SK-N-SH treated with all-trans-retinoic acid at 6 μM for 48 hours (cell line): ENCODE measurements around the gene EFCAB5.
A peak's percentile ranks its signal among the peaks of the same experiment; 100 is the strongest.

Experiments
- ATAC-seq: fragments of 200-7000 bp; cut with Tn5 transposase; 3 replicates; pipeline ENCODE4 v1.9.1; 2020; ENCODE audit warnings: mild to moderate bottlenecking, moderate library complexity
- ARNTL ChIP-seq: fragments of 450-650 bp; formaldehyde crosslinking; IDR thresholded peaks from 2 replicates; pipeline ENCODE4 v1.5.0; 2020; ENCODE audit warnings: low read depth, mild to moderate bottlenecking, moderate library complexity, borderline replicate concordance
- BACH2 ChIP-seq: fragments of 250-450 bp; sonication (Bioruptor Pico); IDR thresholded peaks from 2 replicates; pipeline ENCODE4 v1.9.0; 2021; ENCODE audit warnings: mild to moderate bottlenecking, borderline replicate concordance
- CSDC2 ChIP-seq: fragments of 250-450 bp; sonication (Bioruptor Pico); IDR thresholded peaks from 2 replicates; pipeline ENCODE4 v1.5.0; 2020; ENCODE audit warnings: mild to moderate bottlenecking, moderate library complexity
- ESRRG ChIP-seq: fragments of 250-450 bp; sonication (Bioruptor Pico); IDR thresholded peaks from 2 replicates; pipeline ENCODE4 v1.6.1; 2021; ENCODE audit warnings: mild to moderate bottlenecking
- GLIS3 ChIP-seq: fragments of 250-450 bp; sonication (Bioruptor Pico); IDR thresholded peaks from 2 replicates; pipeline ENCODE4 v1.5.0; 2020; ENCODE audit warnings: mild to moderate bottlenecking, moderate library complexity
- ISL1 ChIP-seq: fragments of 250-450 bp; sonication (Bioruptor Pico); IDR thresholded peaks from 2 replicates; pipeline ENCODE4 v2.1.2; 2022; ENCODE audit warnings: mild to moderate bottlenecking, moderate library complexity
- OSR1 ChIP-seq: fragments of 250-450 bp; sonication (Bioruptor Pico); IDR thresholded peaks from 2 replicates; pipeline ENCODE4 v1.8.0; 2022; ENCODE audit warnings: moderate library complexity, mild to moderate bottlenecking, inconsistent platforms
- PPARA ChIP-seq: fragments of 250-450 bp; sonication (Bioruptor Pico); IDR thresholded peaks from 2 replicates; pipeline ENCODE4 v1.5.0; 2020; ENCODE audit warnings: mild to moderate bottlenecking, borderline replicate concordance
- RARB ChIP-seq: fragments of 250-450 bp; sonication (Bioruptor Pico); IDR thresholded peaks from 2 replicates; pipeline ENCODE4 v1.8.0; 2021; ENCODE audit warnings: mild to moderate bottlenecking, moderate library complexity
- SNAI2 ChIP-seq: fragments of 250-450 bp; sonication (Bioruptor Pico); IDR thresholded peaks from 2 replicates; pipeline ENCODE4 v1.5.0; 2020; ENCODE audit warnings: mild to moderate bottlenecking, moderate library complexity
- TCF4 ChIP-seq: fragments of 250-450 bp; sonication (Bioruptor Pico); IDR thresholded peaks from 2 replicates; pipeline ENCODE4 v1.8.0; 2021; ENCODE audit warnings: mild to moderate bottlenecking, moderate library complexity, borderline replicate concordance
- TOX ChIP-seq: fragments of 250-450 bp; sonication (Bioruptor Pico); IDR thresholded peaks from 2 replicates; pipeline ENCODE4 v1.8.0; 2021; ENCODE audit warnings: mild to moderate bottlenecking, moderate library complexity, borderline replicate concordance
- ZC3H10 ChIP-seq: fragments of 250-450 bp; sonication (Bioruptor Pico); IDR thresholded peaks from 2 replicates; pipeline ENCODE4 v1.5.1; 2021; ENCODE audit warnings: mild to moderate bottlenecking, moderate library complexity
- ZFP3 ChIP-seq: fragments of 250-450 bp; sonication (Bioruptor Pico); IDR thresholded peaks from 2 replicates; pipeline ENCODE4 v1.5.0; 2020; ENCODE audit warnings: mild to moderate bottlenecking, moderate library complexity
- ZFP30 ChIP-seq: fragments of 450-650 bp; formaldehyde crosslinking; IDR thresholded peaks from 2 replicates; pipeline ENCODE4 v1.5.0; 2022; ENCODE audit warnings: mild to moderate bottlenecking, moderate library complexity
- ZNF565 ChIP-seq: fragments of 450-650 bp; formaldehyde crosslinking; conservative IDR thresholded peaks from 2 replicates; pipeline ENCODE4 v1.5.0; 2020; ENCODE audit warnings: low read depth, mild to moderate bottlenecking, moderate library complexity
- ZNF70 ChIP-seq: fragments of 450-650 bp; formaldehyde crosslinking; IDR thresholded peaks from 2 replicates; pipeline ENCODE4 v1.5.0; 2020; ENCODE audit warnings: mild to moderate bottlenecking, moderate library complexity
- ZNF8 ChIP-seq: fragments of 450-650 bp; formaldehyde crosslinking; IDR thresholded peaks from 2 replicates; pipeline ENCODE4 v1.5.0; 2020; ENCODE audit warnings: mild to moderate bottlenecking, moderate library complexity
- TF ChIP-seq, protein P1 (sequence below): fragments of 250-450 bp; sonication (Bioruptor Pico); IDR thresholded peaks from 2 replicates; pipeline ENCODE4 v1.5.1; 2021; ENCODE audit warnings: mild to moderate bottlenecking, moderate library complexity
- TF ChIP-seq, protein P2 (sequence below): fragments of 250-450 bp; sonication (Bioruptor Pico); IDR thresholded peaks from 2 replicates; pipeline ENCODE4 v1.5.1; 2020; ENCODE audit warnings: low read depth, mild to moderate bottlenecking, moderate library complexity
- TF ChIP-seq, protein P3 (sequence below): fragments of 250-450 bp; sonication (Bioruptor Pico); IDR thresholded peaks from 2 replicates; pipeline ENCODE4 v1.5.0; 2020; ENCODE audit warnings: mild to moderate bottlenecking, moderate library complexity
- TF ChIP-seq, protein P4 (sequence below): fragments of 250-450 bp; sonication (Bioruptor Pico); IDR thresholded peaks from 2 replicates; pipeline ENCODE4 v1.8.0; 2020; ENCODE audit warnings: mild to moderate bottlenecking, moderate library complexity, borderline replicate concordance

EFCAB5 gene

DNA sequence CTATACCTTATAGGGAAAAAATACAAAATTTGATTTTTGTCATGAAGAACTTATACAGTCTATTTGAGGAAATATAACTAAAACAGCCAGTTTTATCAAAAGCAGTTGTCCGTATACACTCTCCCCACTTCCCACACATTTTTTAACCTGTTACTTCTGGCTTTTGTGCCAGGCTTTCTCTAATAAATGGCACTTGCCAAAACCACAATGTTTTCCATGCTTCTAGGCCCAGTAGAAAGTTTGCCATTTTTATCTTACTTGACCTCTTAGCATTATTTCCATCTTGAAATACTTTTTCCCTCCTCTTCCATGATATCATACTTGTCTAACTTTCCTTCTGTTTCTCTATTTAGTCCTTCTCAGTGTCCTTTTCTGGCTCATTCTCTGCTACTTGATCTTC, 38.8 kb downstream of the EFCAB5 start:
- no peak for ATAC-seq
- TF ChIP-seq, protein P1, sequence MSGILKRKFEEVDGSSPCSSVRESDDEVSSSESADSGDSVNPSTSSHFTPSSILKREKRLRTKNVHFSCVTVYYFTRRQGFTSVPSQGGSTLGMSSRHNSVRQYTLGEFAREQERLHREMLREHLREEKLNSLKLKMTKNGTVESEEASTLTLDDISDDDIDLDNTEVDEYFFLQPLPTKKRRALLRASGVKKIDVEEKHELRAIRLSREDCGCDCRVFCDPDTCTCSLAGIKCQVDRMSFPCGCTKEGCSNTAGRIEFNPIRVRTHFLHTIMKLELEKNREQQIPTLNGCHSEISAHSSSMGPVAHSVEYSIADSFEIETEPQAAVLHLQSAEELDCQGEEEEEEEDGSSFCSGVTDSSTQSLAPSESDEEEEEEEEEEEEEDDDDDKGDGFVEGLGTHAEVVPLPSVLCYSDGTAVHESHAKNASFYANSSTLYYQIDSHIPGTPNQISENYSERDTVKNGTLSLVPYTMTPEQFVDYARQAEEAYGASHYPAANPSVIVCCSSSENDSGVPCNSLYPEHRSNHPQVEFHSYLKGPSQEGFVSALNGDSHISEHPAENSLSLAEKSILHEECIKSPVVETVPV (CRISPR knock-in tag) = no peak
- no peak for TF ChIP-seq ZNF8 (CRISPR knock-in tag)
- TF ChIP-seq ZFP3 (CRISPR knock-in tag) = no peak
- TF ChIP-seq ARNTL = no peak
- TF ChIP-seq ZC3H10 (CRISPR knock-in tag) = no peak
- no peak for TF ChIP-seq TOX
- TF ChIP-seq BACH2 (CRISPR knock-in tag) = no peak
- TF ChIP-seq GLIS3 = no peak
- TF ChIP-seq ESRRG (CRISPR knock-in tag) = no peak
- TF ChIP-seq, protein P2, sequence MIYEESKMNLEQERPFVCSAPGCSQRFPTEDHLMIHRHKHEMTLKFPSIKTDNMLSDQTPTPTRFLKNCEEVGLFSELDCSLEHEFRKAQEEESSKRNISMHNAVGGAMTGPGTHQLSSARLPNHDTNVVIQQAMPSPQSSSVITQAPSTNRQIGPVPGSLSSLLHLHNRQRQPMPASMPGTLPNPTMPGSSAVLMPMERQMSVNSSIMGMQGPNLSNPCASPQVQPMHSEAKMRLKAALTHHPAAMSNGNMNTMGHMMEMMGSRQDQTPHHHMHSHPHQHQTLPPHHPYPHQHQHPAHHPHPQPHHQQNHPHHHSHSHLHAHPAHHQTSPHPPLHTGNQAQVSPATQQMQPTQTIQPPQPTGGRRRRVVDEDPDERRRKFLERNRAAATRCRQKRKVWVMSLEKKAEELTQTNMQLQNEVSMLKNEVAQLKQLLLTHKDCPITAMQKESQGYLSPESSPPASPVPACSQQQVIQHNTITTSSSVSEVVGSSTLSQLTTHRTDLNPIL (CRISPR knock-in tag) = no peak
- TF ChIP-seq TCF4 = no peak
- no peak for TF ChIP-seq CSDC2 (CRISPR knock-in tag)
- TF ChIP-seq ZNF565 (CRISPR knock-in tag) = no peak
- TF ChIP-seq ZFP30 (CRISPR knock-in tag) = no peak
- no peak for TF ChIP-seq RARB (CRISPR knock-in tag)

DNA sequence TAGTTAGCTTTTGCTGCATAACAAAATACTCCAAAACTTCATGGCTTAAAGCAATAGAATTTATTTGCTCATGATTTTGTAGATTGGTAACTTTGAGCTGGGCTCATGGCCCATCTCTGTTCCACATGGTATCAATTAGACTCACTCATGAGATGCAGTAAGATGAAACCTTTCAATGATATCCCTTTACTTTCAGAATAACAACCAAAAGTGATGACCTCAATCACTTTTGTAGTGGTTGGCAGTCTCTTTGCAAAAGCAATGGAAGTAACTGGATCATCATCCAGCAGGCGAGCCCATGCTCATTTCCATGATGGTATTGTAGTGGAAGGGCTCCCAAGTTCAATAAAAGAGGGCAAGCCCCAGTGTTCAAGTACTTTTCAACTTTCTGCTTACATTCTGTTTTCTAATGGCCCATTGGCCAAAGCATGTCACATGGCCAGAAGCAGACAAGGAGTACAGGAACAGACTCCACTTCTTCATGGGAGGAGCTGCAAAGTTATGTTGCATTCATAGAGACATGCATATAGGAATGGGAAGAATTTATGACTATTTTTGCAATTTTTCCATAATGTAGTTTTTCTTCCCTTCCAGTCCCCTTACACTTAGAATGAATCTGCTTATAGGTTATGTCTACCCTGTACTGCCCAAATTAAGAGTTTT, 41.7 kb downstream of the EFCAB5 start:
- TF ChIP-seq TCF4 = peak; percentile 41; the same call in 1 of the 2 replicates
- no peak for TF ChIP-seq ZNF8 (CRISPR knock-in tag)
- peak; percentile 20; the same call in 1 of the 3 replicates for ATAC-seq

DNA sequence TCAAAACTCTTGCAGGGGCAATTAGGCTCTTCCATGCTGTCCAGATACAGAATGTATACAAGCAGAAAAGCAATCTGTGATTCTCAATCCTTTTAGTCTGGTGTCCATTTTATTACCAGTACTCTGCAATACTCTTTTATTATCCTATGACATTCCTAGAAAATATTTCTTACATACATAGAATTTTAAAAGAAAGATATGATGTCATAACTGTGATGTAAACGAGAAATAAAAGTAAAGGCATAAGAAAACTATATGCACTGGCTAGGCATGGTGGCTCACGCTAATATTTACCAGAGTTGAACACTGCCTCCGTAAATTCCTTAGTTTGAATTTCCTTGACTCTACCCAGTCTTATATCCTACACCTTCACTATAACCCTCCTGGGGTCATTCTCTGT, 55.0 kb downstream of the EFCAB5 start:
- ATAC-seq = no peak

More for the DNA sequence above, 55.0 kb downstream of the EFCAB5 start:
- TF ChIP-seq PPARA (CRISPR knock-in tag) (no peak), RARB (CRISPR knock-in tag) (no peak), CSDC2 (CRISPR knock-in tag) (no peak), GLIS3 (no peak), TOX (no peak), SNAI2 (CRISPR knock-in tag) (no peak), ISL1 (CRISPR knock-in tag) (no peak), ZNF565 (CRISPR knock-in tag) (no peak), ZNF70 (CRISPR knock-in tag) (no peak), ZFP3 (CRISPR knock-in tag) (no peak), TCF4 (no peak), BACH2 (CRISPR knock-in tag) (no peak), OSR1 (no peak), ESRRG (CRISPR knock-in tag) (no peak), ZC3H10 (CRISPR knock-in tag) (no peak)
- TF ChIP-seq, protein P2 (CRISPR knock-in tag) = no peak
- TF ChIP-seq, protein P3, sequence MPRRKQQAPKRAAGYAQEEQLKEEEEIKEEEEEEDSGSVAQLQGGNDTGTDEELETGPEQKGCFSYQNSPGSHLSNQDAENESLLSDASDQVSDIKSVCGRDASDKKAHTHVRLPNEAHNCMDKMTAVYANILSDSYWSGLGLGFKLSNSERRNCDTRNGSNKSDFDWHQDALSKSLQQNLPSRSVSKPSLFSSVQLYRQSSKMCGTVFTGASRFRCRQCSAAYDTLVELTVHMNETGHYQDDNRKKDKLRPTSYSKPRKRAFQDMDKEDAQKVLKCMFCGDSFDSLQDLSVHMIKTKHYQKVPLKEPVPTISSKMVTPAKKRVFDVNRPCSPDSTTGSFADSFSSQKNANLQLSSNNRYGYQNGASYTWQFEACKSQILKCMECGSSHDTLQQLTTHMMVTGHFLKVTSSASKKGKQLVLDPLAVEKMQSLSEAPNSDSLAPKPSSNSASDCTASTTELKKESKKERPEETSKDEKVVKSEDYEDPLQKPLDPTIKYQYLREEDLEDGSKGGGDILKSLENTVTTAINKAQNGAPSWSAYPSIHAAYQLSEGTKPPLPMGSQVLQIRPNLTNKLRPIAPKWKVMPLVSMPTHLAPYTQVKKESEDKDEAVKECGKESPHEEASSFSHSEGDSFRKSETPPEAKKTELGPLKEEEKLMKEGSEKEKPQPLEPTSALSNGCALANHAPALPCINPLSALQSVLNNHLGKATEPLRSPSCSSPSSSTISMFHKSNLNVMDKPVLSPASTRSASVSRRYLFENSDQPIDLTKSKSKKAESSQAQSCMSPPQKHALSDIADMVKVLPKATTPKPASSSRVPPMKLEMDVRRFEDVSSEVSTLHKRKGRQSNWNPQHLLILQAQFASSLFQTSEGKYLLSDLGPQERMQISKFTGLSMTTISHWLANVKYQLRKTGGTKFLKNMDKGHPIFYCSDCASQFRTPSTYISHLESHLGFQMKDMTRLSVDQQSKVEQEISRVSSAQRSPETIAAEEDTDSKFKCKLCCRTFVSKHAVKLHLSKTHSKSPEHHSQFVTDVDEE (CRISPR knock-in tag) = no peak
- TF ChIP-seq, protein P1 (CRISPR knock-in tag) = no peak
- TF ChIP-seq, protein P4, sequence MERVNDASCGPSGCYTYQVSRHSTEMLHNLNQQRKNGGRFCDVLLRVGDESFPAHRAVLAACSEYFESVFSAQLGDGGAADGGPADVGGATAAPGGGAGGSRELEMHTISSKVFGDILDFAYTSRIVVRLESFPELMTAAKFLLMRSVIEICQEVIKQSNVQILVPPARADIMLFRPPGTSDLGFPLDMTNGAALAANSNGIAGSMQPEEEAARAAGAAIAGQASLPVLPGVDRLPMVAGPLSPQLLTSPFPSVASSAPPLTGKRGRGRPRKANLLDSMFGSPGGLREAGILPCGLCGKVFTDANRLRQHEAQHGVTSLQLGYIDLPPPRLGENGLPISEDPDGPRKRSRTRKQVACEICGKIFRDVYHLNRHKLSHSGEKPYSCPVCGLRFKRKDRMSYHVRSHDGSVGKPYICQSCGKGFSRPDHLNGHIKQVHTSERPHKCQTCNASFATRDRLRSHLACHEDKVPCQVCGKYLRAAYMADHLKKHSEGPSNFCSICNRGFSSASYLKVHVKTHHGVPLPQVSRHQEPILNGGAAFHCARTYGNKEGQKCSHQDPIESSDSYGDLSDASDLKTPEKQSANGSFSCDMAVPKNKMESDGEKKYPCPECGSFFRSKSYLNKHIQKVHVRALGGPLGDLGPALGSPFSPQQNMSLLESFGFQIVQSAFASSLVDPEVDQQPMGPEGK (CRISPR knock-in tag) = no peak
